ENCODE results near the gene GDPD5.

The GDPD5 gene

DNA sequence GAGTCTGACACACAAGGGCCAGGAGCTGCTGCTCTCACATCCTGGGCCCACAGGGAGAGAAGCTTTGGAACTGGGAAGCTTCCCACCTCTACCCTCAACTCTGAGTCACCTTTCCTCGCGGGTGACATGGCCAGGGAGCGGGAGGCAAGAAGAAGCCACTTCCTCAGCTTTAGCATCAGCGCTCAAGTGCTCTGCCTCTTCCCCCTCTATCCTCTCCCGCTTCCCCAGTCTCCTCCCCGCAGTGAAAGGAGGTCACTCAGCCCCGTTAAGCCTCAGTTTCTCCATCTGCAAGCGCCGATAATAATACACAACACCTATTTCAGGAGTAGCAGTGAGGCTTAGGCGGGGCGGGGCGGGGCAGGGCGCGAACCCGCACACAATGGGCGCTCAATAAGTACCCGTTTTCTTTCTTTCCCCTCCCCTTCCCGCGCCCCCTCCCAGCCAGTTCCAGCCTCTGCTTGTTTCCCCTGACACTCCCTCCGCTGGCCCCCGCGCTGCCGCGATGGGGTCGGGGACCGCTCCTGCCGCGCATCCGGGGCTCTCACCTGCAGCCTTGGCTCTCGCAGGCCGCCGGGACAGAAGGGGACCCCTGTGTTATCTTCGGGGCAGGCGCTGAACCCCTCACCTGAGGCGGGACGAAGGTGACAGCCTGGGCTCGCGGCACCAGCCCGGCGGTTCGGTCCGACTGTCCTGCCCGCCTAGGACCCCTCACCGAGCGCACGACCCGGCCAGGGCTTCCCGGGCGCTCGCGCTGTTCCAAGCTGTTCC lies 892 bp downstream of the GDPD5 start:
- TF ChIP-seq, protein P1, sequence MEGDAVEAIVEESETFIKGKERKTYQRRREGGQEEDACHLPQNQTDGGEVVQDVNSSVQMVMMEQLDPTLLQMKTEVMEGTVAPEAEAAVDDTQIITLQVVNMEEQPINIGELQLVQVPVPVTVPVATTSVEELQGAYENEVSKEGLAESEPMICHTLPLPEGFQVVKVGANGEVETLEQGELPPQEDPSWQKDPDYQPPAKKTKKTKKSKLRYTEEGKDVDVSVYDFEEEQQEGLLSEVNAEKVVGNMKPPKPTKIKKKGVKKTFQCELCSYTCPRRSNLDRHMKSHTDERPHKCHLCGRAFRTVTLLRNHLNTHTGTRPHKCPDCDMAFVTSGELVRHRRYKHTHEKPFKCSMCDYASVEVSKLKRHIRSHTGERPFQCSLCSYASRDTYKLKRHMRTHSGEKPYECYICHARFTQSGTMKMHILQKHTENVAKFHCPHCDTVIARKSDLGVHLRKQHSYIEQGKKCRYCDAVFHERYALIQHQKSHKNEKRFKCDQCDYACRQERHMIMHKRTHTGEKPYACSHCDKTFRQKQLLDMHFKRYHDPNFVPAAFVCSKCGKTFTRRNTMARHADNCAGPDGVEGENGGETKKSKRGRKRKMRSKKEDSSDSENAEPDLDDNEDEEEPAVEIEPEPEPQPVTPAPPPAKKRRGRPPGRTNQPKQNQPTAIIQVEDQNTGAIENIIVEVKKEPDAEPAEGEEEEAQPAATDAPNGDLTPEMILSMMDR (conservative IDR thresholded peaks at IDR 0.05; ENCODE audit: low read length), result no peak
- DNase-seq (ENCODE audit: low read depth), result peak; percentile 35
- peak overlapping the region; percentile 86 for H3K4me3 ChIP-seq (ENCODE audit: low read length)

DNA sequence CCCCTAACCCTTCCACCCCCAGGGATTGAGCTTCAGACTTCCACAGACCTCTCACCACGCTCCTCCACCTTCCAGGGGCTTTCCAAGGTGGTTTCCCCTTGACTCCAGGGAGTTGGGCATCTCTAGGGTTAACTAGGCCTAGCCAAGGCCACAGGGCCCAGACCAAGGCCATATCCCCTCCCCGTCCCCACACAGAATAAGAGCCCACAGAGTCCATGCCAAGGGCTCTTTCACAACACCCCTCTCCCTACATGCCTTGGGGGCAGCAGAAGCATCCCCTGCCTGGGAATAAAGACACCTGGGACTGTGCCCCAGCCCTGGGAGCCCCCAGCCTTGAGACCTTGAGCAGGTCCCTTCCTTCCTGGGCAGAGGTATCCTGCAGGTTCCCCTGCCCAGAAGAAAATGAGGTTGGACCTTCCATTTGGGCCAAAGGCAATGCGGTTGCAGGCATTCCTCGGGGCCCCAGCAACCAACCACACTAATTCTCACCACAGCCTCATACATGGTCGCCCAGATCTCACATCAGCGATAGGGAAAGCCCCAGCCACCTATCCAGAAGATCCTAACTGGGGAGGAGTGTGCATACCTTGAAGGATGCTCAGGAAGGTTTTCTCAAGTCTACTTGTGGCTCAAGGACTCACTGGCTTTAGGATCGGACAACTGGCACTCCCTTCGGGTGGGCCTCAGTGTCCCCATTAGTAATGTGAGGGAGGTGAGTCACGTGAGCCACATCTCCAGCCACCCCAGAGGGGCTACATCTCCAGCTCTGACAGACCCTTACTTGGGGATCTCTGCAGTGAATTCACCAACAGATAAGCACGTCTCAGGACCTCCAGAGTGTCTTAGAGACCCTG lies 1.7 kb downstream of the GDPD5 start:
- TF ChIP-seq, protein P1 (conservative IDR thresholded peaks at IDR 0.05; ENCODE audit: low read length), result no peak
- H3K4me3 ChIP-seq (ENCODE audit: low read length), result peak overlapping the region; percentile 86
- DNase-seq (ENCODE audit: low read depth), result no peak

DNA sequence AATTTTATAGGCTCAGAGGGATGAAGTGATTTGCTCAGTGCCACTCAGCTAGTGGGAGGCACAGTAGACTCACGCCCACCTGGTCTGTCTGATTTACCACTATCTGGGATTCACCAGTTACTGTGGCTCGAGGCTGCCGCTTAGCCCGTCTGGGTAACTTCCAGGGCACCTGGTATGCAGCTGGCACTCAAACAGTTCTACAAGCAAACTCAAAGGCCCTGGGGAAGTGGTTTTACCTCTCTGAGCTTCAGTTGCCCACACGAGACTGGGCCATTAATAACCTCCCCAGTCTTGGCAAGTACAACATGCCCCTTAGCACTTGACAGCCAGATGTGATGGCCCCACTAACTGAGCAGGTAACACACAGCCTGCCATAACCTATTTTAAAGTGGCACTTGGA lies 2.6 kb downstream of the GDPD5 start:
- no peak for DNase-seq (ENCODE audit: low read depth)
- TF ChIP-seq, protein P1 (conservative IDR thresholded peaks at IDR 0.05; ENCODE audit: low read length), result no peak
- H3K4me3 ChIP-seq (ENCODE audit: low read length), result no peak overlapping the region

DNA sequence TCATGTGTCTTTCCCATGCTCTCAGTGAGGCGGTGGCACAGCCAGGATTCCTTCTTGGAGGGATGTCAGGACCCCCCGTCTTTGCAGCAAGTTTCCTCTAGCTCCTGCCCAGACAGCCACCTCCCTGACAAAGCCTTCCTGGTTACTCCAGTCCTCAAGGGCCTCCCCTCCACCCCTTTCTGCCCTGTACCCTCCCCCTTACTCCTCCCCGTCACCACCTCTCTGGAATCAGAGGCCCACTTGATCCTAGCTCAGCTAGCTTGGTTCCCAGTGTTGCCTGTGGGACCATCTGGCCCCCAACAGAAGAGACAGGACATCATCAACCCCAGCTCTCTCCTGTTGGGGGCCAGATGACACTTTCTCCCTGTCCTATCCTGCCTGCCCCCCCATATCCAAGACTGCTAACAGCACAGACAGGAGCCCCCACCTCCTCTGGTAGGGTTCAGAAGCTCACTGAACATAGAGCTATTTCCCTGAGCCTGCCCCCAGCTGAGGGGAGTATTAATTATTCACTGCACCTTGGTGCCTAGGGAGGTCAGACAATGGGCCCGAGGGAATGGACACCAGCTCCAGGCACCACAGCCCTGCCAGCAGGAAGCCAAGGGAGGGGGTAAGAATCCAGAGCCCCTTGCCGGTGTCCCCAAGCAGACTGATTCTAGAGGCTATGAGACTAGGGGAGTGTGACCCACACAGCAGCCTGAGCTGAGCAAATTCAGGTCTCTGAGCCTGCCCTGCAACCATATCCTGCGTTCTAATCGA lies 3.3 kb downstream of the GDPD5 start:
- no peak for DNase-seq (ENCODE audit: low read depth)
- TF ChIP-seq, protein P1 (conservative IDR thresholded peaks at IDR 0.05; ENCODE audit: low read length), result no peak
- H3K4me3 ChIP-seq (ENCODE audit: low read length), result no peak overlapping the region

DNA sequence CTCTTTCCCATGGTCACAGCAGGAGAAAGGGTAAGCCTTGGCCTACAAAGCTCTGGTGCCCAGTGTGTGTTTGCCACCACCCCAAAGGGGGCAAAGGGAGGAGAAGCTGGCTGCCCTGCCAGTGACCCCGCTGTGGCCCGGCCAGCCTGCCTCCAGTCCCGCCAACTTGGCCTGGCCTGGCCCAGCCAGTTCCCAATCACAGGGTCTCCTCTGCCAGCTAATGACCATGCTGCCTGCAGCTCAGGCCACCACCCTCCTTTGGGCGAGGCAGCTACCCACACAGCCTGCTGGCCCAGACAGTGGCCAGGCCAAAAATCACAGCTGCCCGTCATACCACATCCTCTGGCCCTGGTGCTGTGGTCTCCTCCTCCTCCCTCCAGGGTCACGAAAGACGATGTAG lies 5.1 kb downstream of the GDPD5 start:
- TF ChIP-seq, protein P1 (conservative IDR thresholded peaks at IDR 0.05; ENCODE audit: low read length), result no peak
- H3K4me3 ChIP-seq (ENCODE audit: low read length), result no peak overlapping the region
- DNase-seq (ENCODE audit: low read depth), result no peak

DNA sequence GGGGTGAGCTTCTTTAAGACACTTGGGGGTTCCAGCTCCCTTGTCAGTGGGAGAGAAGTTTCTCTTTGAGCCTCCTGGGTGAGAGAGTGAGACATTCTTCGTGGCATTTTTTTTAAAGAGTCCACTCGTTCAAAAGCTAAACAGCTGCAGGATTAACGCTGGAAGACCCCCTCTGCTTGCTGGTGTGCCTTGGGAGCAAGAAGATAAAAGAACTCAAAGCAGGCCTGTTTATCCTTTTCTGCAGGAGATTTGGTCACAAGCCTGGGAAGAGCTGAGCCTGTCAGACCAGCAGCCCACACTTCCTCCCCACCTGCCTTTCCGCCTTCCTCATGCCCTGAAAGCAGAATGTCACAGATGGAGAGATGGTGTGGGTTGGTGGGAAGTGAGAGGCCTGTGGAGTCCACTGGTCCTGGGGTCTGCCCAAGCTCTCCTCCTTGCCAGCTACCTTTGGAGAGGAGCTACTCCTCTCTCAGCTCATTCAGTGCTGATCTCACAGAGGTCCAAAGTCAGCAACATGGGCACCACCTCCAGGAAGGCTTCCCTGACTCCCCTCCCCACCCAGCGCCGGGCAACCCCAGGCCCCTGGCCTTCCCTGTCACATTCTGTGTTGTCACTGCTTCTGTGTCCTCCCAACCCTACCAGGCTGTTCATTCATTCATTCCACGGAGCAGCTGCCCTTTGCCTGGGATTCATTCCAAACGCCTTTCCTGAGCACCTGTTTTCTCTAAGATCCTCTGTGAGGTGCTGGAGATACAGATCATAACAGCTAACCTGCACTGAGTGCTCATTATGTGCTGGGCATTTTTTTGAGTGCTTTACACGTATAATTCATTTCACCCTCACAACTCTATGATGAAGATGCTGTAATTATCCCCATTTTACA lies 6.7 kb downstream of the GDPD5 start:
- H3K4me3 ChIP-seq (ENCODE audit: low read length), result no peak overlapping the region
- TF ChIP-seq, protein P1 (conservative IDR thresholded peaks at IDR 0.05; ENCODE audit: low read length), result no peak
- no peak for DNase-seq (ENCODE audit: low read depth)

Measured in AG10803 (cell line).